Adrenal gland (tissue), 12 donors: Measurements from ENCODE around the gene NXPH3. TPM values are rescaled to one million over a fixed set of nuclear protein-coding genes. Genes with fewer than 3 reads are reported as not detected.

ENCODE experiments used
- DNase-seq, 7 donors: peaks; one replicate each; pipeline ENCODE4 v3.0.0-alpha.2; 2019 to 2020
- H3K27ac ChIP-seq, 5 donors: fragments of 200-600 bp; sonication (generic) in 4 of 5; 1 replicate in 3 of 5; 2 replicates in 2 of 5; pipeline versions ENCODE4 v1.5.1 to v1.8.0; 2016 to 2020; ENCODE audit warnings: mild to moderate bottlenecking in 1 of 5
- H3K27me3 ChIP-seq: fragments of 200-600 bp; 2 replicates; pipeline ENCODE4 v1.8.0; 2021
- H3K36me3 ChIP-seq, 2 donors: fragments of 200-600 bp; replicated peaks in 1 of 2; 1 replicate in 1 of 2; 2 replicates in 1 of 2; pipeline versions ENCODE4 v1.5.1 to v1.8.0; 2018 to 2022
- H3K4me1 ChIP-seq, 2 donors: fragments of 200-600 bp; replicated peaks in 1 of 2; 1 replicate in 1 of 2; 2 replicates in 1 of 2; pipeline versions ENCODE4 v1.5.1 to v1.8.0; 2018 to 2021
- H3K4me3 ChIP-seq, 4 donors: fragments of 200-600 bp; sonication (generic) in 3 of 4; one replicate each; pipeline ENCODE4 v1.5.1; 2016 to 2018
- H3K9me3 ChIP-seq, 3 donors: fragments of 200-600 bp; sonication (generic) in 1 of 3; replicated peaks in 1 of 3; 1 replicate in 2 of 3; 2 replicates in 1 of 3; pipeline versions ENCODE4 v1.5.1 to v1.8.0; 2016 to 2021
- CTCF ChIP-seq, 6 experiments: fragments of 450-650 bp in 4 of 6; fragments of 200-600 bp in 2 of 6; sonication (generic) in 1 of 6; IDR thresholded peaks; 1 replicate in 5 of 6; 2 replicates in 1 of 6; pipeline versions ENCODE4 v1.5.1 to v1.8.0; 2016 to 2021; ENCODE audit warnings: antibody characterized with exemption in 6 of 6, mild to moderate bottlenecking in 2 of 6, moderate library complexity in 1 of 6
- POLR2A ChIP-seq, 2 donors: fragments of 450-650 bp; IDR thresholded peaks; one replicate each; pipeline ENCODE4 v1.6.1; 2017; ENCODE audit warnings: antibody characterized with exemption in 2 of 2, mild to moderate bottlenecking in 2 of 2, moderate library complexity in 1 of 2
- WGBS, 4 donors: extraction: QIAGEN DNeasy Blood & Tissue Kit in 2 of 4; methylation state at CpG; one replicate each; pipeline versions ENCODE4 v1.1.5 to v1.1.7; 2013 to 2017; 5-methylcytosine and 5-hydroxymethylcytosine counted together
- intact Hi-C, 2 donors: fragments of 100-400 bp; cut with DNase I; formaldehyde crosslinking; loops; one replicate each; pipeline versions ENCODE4 v1.14.1 to v1.15.0; 2022 to 2023
- polyA plus RNA-seq, 3 donors: library from polyadenylated mRNA; stranded (reverse); fragments of 200-250 nt in 2 of 3; fragments of 350-450 nt in 1 of 3; fragmentation: Illumina TruSeq in 1 of 3; extraction: RNeasy Lipid Tissue Mini Kit (QIAGEN cat#74804) in 1 of 3; gene quantifications; one replicate each; pipeline ENCODE4 v1.2.3, GENCODE V29; 2013 to 2014
- total RNA-seq, 9 donors: library from RNA; depleted of rRNA in 4 of 9; stranded (reverse); fragments of >200 nt in 4 of 9; fragments of 120-200 nt in 1 of 9; fragmentation: NEBNext Ultra II Directional in 1 of 9; extraction: Animal tissue kit (Norgen Biotek cat#: 25700) in 1 of 9; gene quantifications; one replicate each; pipeline versions ENCODE4 v1.1.0 to v1.2.4, GENCODE V29; 2013 to 2023
- donor health status: healthy with polysubstance abuse.
- donor health status: Bipolar disorder and iron deficiency.
- donor health status: DM: yes; HTN: yes; CAD: no.
- donor health status: DM: no; HTN: no; CAD: no.
- donor health status: DM: no; HTN: no; CAD: no.
- donor health status: DM: yes; HTN: yes; CAD: no.

The NXPH3 gene
- total and polyA plus RNA-seq, 12 donors: 0.30 to 6.1 (median 1.2) TPM

GRCh38 chr17:49543860-49544259 is 31.8 kb upstream of the NXPH3 start:
- no peaks in the 10 kb centered on the region for H3K4me1 ChIP-seq
- intact Hi-C loops: no loop called here
- no peak for DNase-seq
- H3K4me3 ChIP-seq: no peak overlapping the region
- no peaks in the 10 kb centered on the region for H3K27me3 ChIP-seq
- 66 to 80% (median 74%) methylated on average over 3 of the region's 3 CpGs for WGBS, 4 donors
- TF ChIP-seq CTCF (IDR thresholded peaks at IDR 0.05): no peak
- TF ChIP-seq POLR2A (IDR thresholded peaks at IDR 0.05): no peak
- no peaks in the 10 kb centered on the region for H3K9me3 ChIP-seq
- H3K36me3 ChIP-seq: no peaks in the 10 kb centered on the region
- H3K27ac ChIP-seq: no peak overlapping the region

GRCh38 chr17:49545007-49545660 is 30.5 kb upstream of the NXPH3 start:
- H3K27me3 ChIP-seq: no peaks in the 10 kb centered on the region
- TF ChIP-seq POLR2A (IDR thresholded peaks at IDR 0.05) (no peak), CTCF (IDR thresholded peaks at IDR 0.05) (no peak)
- no peak overlapping the region for H3K27ac ChIP-seq
- DNase-seq: no peak
- WGBS, 4 donors: 63 to 82% (median 75%) methylated on average over 5 to 8 of the region's 8 CpGs
- no peaks in the 10 kb centered on the region for H3K4me1 ChIP-seq
- no peaks in the 10 kb centered on the region for H3K9me3 ChIP-seq
- no peak overlapping the region for H3K4me3 ChIP-seq
- no peaks in the 10 kb centered on the region for H3K36me3 ChIP-seq
- intact Hi-C loops: no loop called here

GRCh38 chr17:49545806-49546545 is 29.7 kb upstream of the NXPH3 start:
- no peaks in the 10 kb centered on the region for H3K4me1 ChIP-seq
- no peaks in the 10 kb centered on the region for H3K9me3 ChIP-seq
- no peak overlapping the region for H3K4me3 ChIP-seq
- no peaks in the 10 kb centered on the region for H3K36me3 ChIP-seq
- intact Hi-C loops: no loop called here
- no peak for TF ChIP-seq POLR2A (IDR thresholded peaks at IDR 0.05)
- TF ChIP-seq CTCF (IDR thresholded peaks at IDR 0.05): no peak
- no peak for DNase-seq
- no peak overlapping the region for H3K27ac ChIP-seq
- WGBS, 4 donors: 75 to 89% (median 83%) methylated on average over 8 to 15 of the region's 15 CpGs
- no peaks in the 10 kb centered on the region for H3K27me3 ChIP-seq

- Histone ChIP-seq H3K36me3 (no peaks in the 10 kb centered on the region), H3K9me3 (no peaks in the 10 kb centered on the region), H3K27ac (no peak overlapping the region), H3K4me1 (no peaks in the 10 kb centered on the region), H3K4me3 (no peak overlapping the region), H3K27me3 (no peaks in the 10 kb centered on the region)
- TF ChIP-seq POLR2A (IDR thresholded peaks at IDR 0.05) (no peak), CTCF (IDR thresholded peaks at IDR 0.05) (no peak)
- WGBS, 4 donors: 73 to 83% (median 81%) methylated on average over 16 to 18 of the region's 18 CpGs
- no peak for DNase-seq
- intact Hi-C loops: no loop called here
These were observed 28.8 kb upstream of the NXPH3 start for GRCh38 chr17:49546546-49547535.
